Naive B cell (primary cell): Measurements from ENCODE around the gene ZNF462. TPM values are rescaled to one million over a fixed set of nuclear protein-coding genes. Genes with fewer than 3 reads are reported as not detected.

ENCODE experiments used
- ATAC-seq, 2 donors: fragments of 150-1000 bp; cut with Tn5 transposase; 2 replicates each; pipeline ENCODE4 v1.10.0; 2021; ENCODE audit warnings: low read depth in 2 of 2, mild to moderate bottlenecking in 2 of 2, moderate library complexity in 2 of 2
- DNase-seq: peaks from one replicate; pipeline ENCODE4 v3.0.0; 2022
- H3K27ac Mint-ChIP-seq, 6 donors: one replicate each; pipeline ENCODE4 v1.8.0; 2020 to 2022; ENCODE audit warnings: mild to moderate bottlenecking in 6 of 6, mixed read lengths in 6 of 6, moderate library complexity in 5 of 6, inconsistent platforms in 2 of 6
- H3K27me3 Mint-ChIP-seq, 3 donors: one replicate each; pipeline ENCODE4 v1.8.0; 2021 to 2022; ENCODE audit warnings: mixed read lengths in 3 of 3, mild to moderate bottlenecking in 1 of 3
- H3K36me3 Mint-ChIP-seq, 2 donors: one replicate each; pipeline ENCODE4 v1.8.0; 2020 to 2022; ENCODE audit warnings: mixed read lengths in 2 of 2, inconsistent platforms in 1 of 2, mild to moderate bottlenecking in 1 of 2
- H3K4me1 Mint-ChIP-seq, 3 donors: one replicate each; pipeline ENCODE4 v1.8.0; 2020 to 2022; ENCODE audit warnings: mixed read lengths in 3 of 3, inconsistent platforms in 1 of 3, mild to moderate bottlenecking in 1 of 3, moderate library complexity in 1 of 3
- H3K4me3 Mint-ChIP-seq, 8 donors: one replicate each; pipeline ENCODE4 v1.8.0; 2020 to 2022; ENCODE audit warnings: mild to moderate bottlenecking in 8 of 8, mixed read lengths in 8 of 8, moderate library complexity in 8 of 8, inconsistent platforms in 2 of 8
- H3K9me3 Mint-ChIP-seq, 7 donors: one replicate each; pipeline ENCODE4 v1.8.0; 2020 to 2022; ENCODE audit warnings: mixed read lengths in 7 of 7, mild to moderate bottlenecking in 5 of 7, inconsistent platforms in 2 of 7, moderate library complexity in 1 of 7
- polyA plus RNA-seq, 6 donors: library from polyadenylated mRNA; unstranded; fragments of 300-500 nt; fragmentation: Illumina TruSeq; gene quantifications; one replicate each; pipeline ENCODE4 v1.2.3, GENCODE V29; 2021; ENCODE audit warnings: low read depth in 6 of 6

The ZNF462 gene
- polyA plus RNA-seq, 6 donors from 2014 or later, result not detected

DNA sequence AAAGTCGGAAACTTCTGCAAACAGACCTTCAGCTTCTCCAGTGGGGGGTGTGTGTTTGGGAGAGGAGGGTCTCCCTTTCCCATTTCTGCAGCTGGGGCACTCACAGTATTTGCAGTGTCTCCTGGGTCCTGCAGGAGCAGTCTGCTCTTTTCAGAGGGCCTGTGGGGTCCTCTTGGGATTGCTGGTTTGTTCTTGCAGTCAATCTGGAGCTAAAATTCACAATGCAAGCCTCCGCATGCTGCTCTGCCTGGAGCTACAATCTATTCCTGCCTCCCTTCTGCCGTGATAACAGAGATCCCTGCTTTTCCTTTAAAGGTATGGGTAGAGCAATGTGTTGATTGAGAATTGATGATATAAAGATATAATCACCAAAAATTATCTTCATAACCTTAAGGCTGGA is 43.2 kb downstream of the ZNF462 start:
- Mint-ChIP-seq H3K36me3 (no peaks in the 10 kb centered on the region), H3K27ac (no peak overlapping the region), H3K4me3 (no peak overlapping the region), H3K9me3 (peaks cover 7 to 47% (median 20%) of the 10 kb centered on the region in 7 donors), H3K4me1 (no peaks in the 10 kb centered on the region), H3K27me3 (peaks cover 0 to 6% (median 0%) of the 10 kb centered on the region in 3 donors)
- DNase-seq (no peak), ATAC-seq (no peak)

GRCh38 chr9:106911951-106912350 is 49.0 kb downstream of the ZNF462 start:
- H3K36me3 Mint-ChIP-seq, result no peaks in the 10 kb centered on the region
- no peaks in the 10 kb centered on the region for H3K27me3 Mint-ChIP-seq
- H3K4me1 Mint-ChIP-seq, result no peaks in the 10 kb centered on the region
- ATAC-seq (no peak), DNase-seq (no peak)
- H3K27ac Mint-ChIP-seq, result no peak overlapping the region
- H3K4me3 Mint-ChIP-seq, result no peak overlapping the region
- H3K9me3 Mint-ChIP-seq, result peaks cover 0 to 2% (median 0%) of the 10 kb centered on the region in 7 donors

- ATAC-seq, result no peak
- H3K27me3 Mint-ChIP-seq, result no peaks in the 10 kb centered on the region
- no peak overlapping the region for H3K4me3 Mint-ChIP-seq
- no peak overlapping the region for H3K27ac Mint-ChIP-seq
- no peaks in the 10 kb centered on the region for H3K9me3 Mint-ChIP-seq
- no peaks in the 10 kb centered on the region for H3K36me3 Mint-ChIP-seq
- H3K4me1 Mint-ChIP-seq, result no peaks in the 10 kb centered on the region
- no peak for DNase-seq
Observed at GRCh38 chr9:106913276-106913675, 50.3 kb downstream of the ZNF462 start.

DNA sequence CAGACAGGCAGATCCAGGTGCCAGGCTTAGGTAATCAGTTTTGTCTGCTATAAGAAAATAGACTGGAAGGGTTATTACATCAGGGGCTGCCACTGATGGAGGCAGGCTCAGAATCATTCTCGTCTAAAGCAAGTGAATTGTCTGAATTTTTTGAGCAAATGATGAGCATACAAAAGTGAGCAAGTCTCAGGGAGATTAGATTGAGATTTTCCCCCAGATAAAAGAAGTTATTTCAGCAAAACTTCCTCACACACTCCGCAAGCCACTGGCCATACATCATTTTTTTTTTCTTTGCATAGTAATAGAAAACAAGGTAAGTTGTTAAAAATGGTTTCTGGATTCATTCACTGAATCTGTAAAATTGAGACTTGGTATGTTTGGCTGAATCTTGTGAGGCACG is 52.9 kb downstream of the ZNF462 start:
- H3K27me3 Mint-ChIP-seq, result no peaks in the 10 kb centered on the region
- ATAC-seq (no peak), DNase-seq (no peak)
- H3K4me1 Mint-ChIP-seq, result no peaks in the 10 kb centered on the region
- no peak overlapping the region for H3K4me3 Mint-ChIP-seq
- H3K36me3 Mint-ChIP-seq, result no peaks in the 10 kb centered on the region
- H3K27ac Mint-ChIP-seq, result no peak overlapping the region
- no peaks in the 10 kb centered on the region for H3K9me3 Mint-ChIP-seq

DNA sequence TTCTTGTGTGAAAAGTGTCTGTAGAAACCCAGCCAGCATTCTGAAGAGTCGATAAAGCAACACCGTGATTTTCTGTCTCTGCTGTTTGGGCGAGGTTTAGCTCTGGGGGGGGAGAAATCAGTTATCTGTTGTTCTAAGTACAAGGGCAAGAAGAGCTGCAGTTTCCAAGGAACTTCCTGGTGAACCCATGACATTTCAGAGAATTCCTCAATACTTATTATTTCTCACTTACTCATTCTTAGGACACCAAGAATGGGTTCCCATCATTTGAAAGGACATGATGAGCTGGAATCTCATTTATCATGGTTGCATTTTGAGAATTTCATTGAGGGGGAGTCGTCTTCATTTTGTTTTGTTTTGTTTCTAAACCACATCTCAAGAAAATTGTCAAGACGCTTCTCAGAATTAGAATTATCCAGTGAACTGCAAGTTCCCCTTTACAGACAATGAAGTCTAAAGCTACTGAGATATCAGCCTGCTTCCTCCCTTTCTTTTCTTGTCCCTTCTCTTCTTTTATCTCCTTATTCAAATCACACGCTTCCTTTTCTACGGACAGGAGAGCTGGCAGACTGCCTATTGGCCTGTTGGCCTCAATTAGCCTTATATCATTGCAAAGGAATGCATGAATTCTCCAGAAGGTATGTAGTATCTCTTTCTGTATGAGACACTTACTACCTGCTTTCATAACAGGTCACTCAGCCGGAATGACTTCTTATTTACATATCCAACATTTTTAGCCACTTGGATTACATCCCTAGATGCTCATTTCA is 53.7 kb downstream of the ZNF462 start:
- no peak for ATAC-seq
- no peak overlapping the region for H3K27ac Mint-ChIP-seq
- no peaks in the 10 kb centered on the region for H3K36me3 Mint-ChIP-seq
- H3K4me3 Mint-ChIP-seq, result no peak overlapping the region
- H3K27me3 Mint-ChIP-seq, result no peaks in the 10 kb centered on the region
- no peak for DNase-seq
- H3K9me3 Mint-ChIP-seq, result no peaks in the 10 kb centered on the region
- H3K4me1 Mint-ChIP-seq, result no peaks in the 10 kb centered on the region

- ATAC-seq (no peak), DNase-seq (no peak)
- no peaks in the 10 kb centered on the region for H3K27me3 Mint-ChIP-seq
- no peaks in the 10 kb centered on the region for H3K36me3 Mint-ChIP-seq
- no peaks in the 10 kb centered on the region for H3K9me3 Mint-ChIP-seq
- H3K27ac Mint-ChIP-seq, result no peak overlapping the region
- H3K4me1 Mint-ChIP-seq, result no peaks in the 10 kb centered on the region
- no peak overlapping the region for H3K4me3 Mint-ChIP-seq
Observed at GRCh38 chr9:106918825-106919509, 56.0 kb downstream of the ZNF462 start.

DNA sequence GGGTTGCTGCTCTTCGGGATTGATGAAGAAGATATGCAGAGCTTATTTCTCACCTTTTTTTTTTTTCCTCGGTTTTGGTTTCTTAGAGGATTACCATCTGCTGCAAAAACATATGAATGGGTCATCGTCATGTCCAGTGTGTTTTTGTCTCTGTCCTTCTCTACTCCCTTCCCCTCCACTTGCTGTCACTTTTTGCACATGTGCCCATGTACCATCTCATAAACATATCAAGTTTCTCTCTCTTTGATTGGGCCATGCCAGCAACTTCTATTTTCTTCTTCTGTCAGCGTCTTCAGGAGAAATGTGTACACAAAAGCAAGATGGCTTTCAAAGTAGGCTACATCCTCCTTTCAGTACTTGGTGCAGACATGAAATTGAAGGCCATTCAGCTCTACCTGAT is 57.1 kb downstream of the ZNF462 start:
- Mint-ChIP-seq H3K36me3 (no peaks in the 10 kb centered on the region), H3K27me3 (no peaks in the 10 kb centered on the region), H3K4me1 (no peaks in the 10 kb centered on the region), H3K9me3 (no peaks in the 10 kb centered on the region), H3K27ac (no peak overlapping the region), H3K4me3 (no peak overlapping the region)
- ATAC-seq, result no peak
- DNase-seq, result no peak

- Mint-ChIP-seq H3K27me3 (no peaks in the 10 kb centered on the region), H3K27ac (no peak overlapping the region), H3K36me3 (no peaks in the 10 kb centered on the region), H3K4me1 (no peaks in the 10 kb centered on the region), H3K9me3 (peaks cover 0 to 3% (median 0%) of the 10 kb centered on the region in 7 donors), H3K4me3 (no peak overlapping the region)
- DNase-seq (no peak), ATAC-seq (no peak)
Observed at GRCh38 chr9:106920701-106921283, 57.8 kb downstream of the ZNF462 start.

DNA sequence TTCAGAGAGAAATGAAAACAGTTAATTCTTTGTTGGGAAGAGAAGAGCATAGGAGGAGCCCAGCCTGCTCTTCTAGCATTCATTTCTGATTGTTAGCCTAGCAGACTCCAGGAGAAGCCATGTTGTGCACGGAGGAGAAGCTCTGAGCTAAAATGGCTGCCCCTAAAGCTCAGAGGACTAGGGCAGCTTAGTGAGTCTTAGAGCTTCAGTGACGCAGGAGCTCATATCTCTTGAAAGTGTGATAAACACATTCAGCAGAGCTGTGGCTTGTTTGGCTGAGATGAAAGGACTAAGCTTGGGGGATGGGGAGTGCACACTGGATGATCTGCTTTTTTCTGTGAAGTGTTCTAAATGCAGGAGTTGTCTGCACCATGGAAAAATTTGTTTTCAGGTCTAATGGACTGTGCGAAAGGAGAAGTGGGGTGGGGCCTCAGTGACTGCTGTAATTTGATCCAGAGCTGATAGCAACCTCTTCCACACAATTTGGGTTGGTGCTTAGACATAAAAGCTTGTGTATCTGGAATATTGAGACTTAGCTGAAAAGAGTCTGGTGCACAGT is 58.5 kb downstream of the ZNF462 start:
- H3K4me3 Mint-ChIP-seq, result no peak overlapping the region
- no peak for DNase-seq
- peaks cover 0 to 4% (median 2%) of the 10 kb centered on the region in 7 donors for H3K9me3 Mint-ChIP-seq
- no peaks in the 10 kb centered on the region for H3K4me1 Mint-ChIP-seq
- H3K36me3 Mint-ChIP-seq, result no peaks in the 10 kb centered on the region
- H3K27ac Mint-ChIP-seq, result no peak overlapping the region
- H3K27me3 Mint-ChIP-seq, result no peaks in the 10 kb centered on the region
- no peak for ATAC-seq

DNA sequence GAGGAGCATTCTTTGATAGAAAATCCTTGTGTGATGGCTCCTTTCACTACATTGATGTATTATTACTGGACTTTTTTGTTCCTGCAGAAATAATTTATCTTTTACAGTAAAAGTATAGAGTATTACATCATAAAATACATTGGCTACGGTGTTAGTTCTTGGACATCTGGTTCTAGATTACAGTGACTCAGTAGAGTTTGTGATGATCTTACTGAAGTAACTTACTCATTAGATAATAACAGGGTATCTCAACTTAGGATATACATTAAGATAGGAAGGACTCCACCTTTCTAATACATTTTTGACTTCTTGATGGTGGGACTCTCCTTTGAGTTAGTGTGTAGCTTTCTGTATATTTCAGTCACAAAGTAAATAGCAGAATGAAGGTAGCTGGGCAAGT is 59.1 kb downstream of the ZNF462 start:
- H3K4me1 Mint-ChIP-seq, result no peaks in the 10 kb centered on the region
- no peak overlapping the region for H3K27ac Mint-ChIP-seq
- no peaks in the 10 kb centered on the region for H3K36me3 Mint-ChIP-seq
- ATAC-seq (no peak), DNase-seq (no peak)
- no peaks in the 10 kb centered on the region for H3K27me3 Mint-ChIP-seq
- H3K4me3 Mint-ChIP-seq, result no peak overlapping the region
- H3K9me3 Mint-ChIP-seq, result peaks cover 0 to 4% (median 2%) of the 10 kb centered on the region in 7 donors

- H3K4me1 Mint-ChIP-seq, result no peaks in the 10 kb centered on the region
- H3K27me3 Mint-ChIP-seq, result no peaks in the 10 kb centered on the region
- no peaks in the 10 kb centered on the region for H3K36me3 Mint-ChIP-seq
- H3K4me3 Mint-ChIP-seq, result no peak overlapping the region
- peak overlapping the region in 1 of 6 donors; percentile 47 for H3K27ac Mint-ChIP-seq
- ATAC-seq (no peak), DNase-seq (no peak)
- peaks cover 0 to 5% (median 3%) of the 10 kb centered on the region in 7 donors for H3K9me3 Mint-ChIP-seq
Observed at GRCh38 chr9:106925392-106925791, 62.4 kb downstream of the ZNF462 start.

DNA sequence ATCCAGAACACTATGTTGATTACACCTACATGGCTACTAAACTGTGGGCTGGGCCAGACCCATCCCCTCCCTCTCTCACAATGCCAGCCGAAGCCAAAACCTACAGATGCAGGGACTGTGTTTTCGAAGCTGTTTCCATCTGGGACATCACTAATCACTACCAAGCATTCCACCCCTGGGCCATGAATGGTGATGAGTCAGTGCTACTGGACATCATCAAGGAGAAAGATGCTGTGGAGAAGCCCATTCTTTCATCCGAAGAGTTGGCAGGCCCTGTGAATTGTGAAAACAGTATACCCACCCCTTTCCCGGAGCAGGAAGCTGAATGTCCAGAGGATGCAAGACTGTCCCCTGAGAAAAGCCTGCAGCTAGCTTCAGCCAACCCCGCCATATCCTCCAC is 65.0 kb downstream of the ZNF462 start:
- Mint-ChIP-seq H3K4me1 (no peaks in the 10 kb centered on the region), H3K9me3 (peaks cover 0 to 9% (median 4%) of the 10 kb centered on the region in 7 donors), H3K27ac (no peak overlapping the region), H3K4me3 (peak overlapping the region in 1 of 8 donors; percentile 32), H3K27me3 (peaks cover 0 to 8% (median 0%) of the 10 kb centered on the region in 3 donors), H3K36me3 (no peaks in the 10 kb centered on the region)
- ATAC-seq, result no peak
- DNase-seq, result no peak

DNA sequence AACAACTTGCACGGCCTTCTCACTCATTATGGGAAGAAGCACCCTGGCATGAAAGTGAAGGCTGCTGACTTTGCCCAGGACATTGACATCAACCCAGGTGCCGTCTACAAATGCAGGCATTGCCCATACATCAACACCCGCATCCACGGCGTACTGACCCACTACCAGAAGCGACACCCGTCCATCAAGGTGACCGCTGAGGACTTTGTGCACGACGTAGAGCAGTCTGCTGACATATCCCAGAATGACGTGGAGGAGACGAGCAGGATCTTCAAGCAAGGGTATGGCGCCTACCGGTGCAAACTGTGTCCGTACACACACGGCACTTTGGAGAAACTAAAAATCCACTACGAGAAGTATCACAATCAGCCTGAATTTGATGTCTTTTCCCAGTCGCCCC is 65.4 kb downstream of the ZNF462 start:
- Mint-ChIP-seq H3K27ac (no peak overlapping the region), H3K4me1 (no peaks in the 10 kb centered on the region), H3K4me3 (no peak overlapping the region), H3K36me3 (no peaks in the 10 kb centered on the region), H3K27me3 (peaks cover 0 to 8% (median 0%) of the 10 kb centered on the region in 3 donors), H3K9me3 (peaks cover 0 to 9% (median 4%) of the 10 kb centered on the region in 7 donors)
- ATAC-seq, result no peak
- no peak for DNase-seq
